GM18508 (cell line): ENCODE measurements around the gene TSPAN1.
"Not testable (repeated sequence)": the region's sequence is repeated elsewhere in the genome, so short reads cannot be mapped to it uniquely, and the experiment has no call there.

Experiments
- ATAC-seq: cut with Tn5 transposase; IDR thresholded peaks from one replicate; pipeline ENCODE4 v1.9.1; 2021; ENCODE audit warnings: moderate number of reproducible peaks; ENCODE audit not compliant: insufficient read depth, unreplicated experiment

TSPAN1 gene

DNA sequence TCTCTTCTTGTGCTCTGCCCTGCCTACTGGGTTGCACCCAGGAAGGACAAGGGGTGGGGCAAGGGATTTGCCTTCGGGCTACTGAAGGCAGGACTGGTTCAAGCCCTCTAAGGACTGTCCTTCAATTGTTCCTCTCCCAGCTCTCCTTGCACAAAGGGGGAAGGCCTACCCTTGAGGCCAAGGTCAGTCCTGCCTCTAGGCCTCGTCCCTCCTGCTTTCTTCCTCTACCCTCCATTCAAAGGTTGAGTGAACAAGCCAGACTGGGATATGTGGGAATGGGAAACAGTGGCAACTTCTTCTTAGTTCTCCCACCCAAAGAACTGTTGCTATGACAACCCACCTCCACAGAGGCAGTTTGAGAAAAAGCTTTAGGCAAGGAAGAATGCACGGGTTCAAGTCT lies 30.9 kb downstream of the TSPAN1 start:
- no peak for ATAC-seq

- no peak for ATAC-seq
Observed at GRCh38 chr1:46206399-46206798, 31.5 kb downstream of the TSPAN1 start.

GRCh38 chr1:46210561-46210960 lies 35.7 kb downstream of the TSPAN1 start:
- no peak for ATAC-seq

GRCh38 chr1:46211051-46211450 lies 36.2 kb downstream of the TSPAN1 start:
- ATAC-seq = no peak

GRCh38 chr1:46215504-46215903 lies 40.6 kb downstream of the TSPAN1 start:
- no peak for ATAC-seq

DNA sequence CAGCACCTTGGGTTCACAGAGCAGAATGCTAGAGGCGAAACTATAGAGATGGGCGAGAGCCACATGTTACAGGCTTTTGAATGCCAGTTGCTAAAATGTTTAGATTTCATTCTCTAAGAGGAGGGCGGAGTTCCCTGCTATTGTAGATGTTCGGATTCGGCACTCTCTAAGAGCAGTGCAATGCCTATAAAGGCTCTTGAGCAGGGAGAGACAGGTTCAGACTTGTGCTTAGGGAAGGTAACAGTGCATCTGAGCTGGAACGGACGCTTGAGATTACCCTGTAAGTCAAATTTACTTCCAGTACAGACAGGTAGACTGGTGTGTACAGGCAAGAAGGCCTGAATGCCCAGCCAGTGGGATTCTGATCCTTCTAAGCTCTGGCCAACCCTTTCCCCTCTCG lies 43.6 kb downstream of the TSPAN1 start:
- no peak for ATAC-seq

DNA sequence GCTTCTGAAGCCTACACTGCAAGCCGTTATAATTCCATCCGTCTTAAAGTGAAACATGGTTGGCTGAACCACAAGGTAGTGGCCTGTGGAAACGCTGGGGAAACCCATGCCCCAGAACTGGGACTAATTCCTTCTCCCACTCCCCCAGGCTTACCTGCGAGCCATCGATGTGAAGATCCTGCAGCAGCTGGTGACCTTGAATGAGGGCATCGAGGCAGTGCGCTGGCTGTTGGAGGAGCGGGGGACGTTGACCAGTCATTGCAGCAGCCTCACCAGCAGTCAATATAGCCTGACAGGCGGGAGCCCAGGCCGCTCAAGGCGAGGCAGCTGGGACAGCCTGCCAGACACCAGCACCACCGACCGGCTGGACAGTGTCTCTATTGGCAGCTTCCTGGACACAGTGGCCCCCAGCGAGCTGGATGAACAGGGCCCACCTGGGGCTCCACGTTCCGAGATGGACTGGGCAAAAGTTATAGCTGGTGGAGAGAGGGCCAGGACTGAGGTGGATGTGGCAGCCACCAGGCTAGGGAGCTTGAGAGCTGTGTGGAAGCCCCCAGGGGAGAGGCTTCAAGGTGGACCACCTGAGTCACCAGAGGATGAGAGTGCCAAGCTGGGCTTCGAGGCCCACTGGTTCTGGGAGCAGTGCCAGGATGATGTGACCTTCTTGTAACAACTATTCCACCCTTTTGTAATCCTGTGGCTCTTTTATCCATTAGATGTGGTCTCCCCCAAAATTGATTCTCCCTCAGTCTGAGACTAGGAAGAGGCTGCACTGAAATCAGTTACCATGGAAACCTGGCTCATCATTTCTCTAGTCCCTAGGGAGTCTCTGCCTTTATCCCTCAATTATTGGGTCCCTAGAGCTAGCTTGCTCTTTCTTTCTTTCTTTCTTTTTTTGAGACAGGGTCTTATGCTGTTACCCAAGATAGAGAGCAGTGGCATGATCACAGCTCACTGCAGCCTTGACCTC lies 44.9 kb downstream of the TSPAN1 start:
- no peak for ATAC-seq

DNA sequence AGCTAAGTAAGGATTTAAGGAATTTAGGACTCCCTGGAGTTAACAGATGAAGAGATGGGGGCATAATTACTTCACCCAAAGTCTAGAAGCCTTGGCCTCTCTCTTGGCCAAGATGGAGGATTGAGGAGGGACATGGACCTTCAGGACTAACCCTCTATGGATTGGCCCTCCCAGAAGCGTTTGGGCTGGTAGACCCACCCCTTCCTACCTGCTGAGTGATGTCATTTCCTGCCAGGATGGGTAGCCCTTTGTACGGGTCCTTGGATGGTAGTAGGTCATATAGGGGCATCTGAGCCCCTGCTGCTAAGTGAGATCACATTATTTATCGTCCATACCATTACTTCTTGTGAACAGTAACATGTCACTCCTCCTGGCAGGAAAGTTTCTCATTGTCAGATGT lies 45.9 kb downstream of the TSPAN1 start:
- no peak for ATAC-seq

DNA sequence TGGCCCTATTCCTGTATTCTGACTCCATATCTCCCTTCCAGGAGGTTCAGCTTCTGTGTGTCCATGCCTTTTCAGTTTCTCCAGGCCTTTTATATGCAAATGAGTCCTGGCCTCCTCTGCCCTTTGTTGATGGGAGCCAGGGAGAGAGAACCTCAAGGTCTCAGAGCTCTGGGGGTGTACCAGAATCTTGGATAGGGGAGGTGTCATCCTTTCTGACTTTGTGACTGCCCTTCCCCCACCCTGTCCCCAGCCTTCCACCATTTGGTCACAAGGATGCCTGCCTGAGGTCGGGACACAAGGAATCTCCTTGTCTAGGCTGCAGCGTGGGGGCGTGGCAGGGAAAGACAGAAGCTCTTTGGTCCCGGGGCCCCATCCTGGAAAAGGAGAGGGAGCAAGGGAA lies 46.9 kb downstream of the TSPAN1 start:
- no peak for ATAC-seq

DNA sequence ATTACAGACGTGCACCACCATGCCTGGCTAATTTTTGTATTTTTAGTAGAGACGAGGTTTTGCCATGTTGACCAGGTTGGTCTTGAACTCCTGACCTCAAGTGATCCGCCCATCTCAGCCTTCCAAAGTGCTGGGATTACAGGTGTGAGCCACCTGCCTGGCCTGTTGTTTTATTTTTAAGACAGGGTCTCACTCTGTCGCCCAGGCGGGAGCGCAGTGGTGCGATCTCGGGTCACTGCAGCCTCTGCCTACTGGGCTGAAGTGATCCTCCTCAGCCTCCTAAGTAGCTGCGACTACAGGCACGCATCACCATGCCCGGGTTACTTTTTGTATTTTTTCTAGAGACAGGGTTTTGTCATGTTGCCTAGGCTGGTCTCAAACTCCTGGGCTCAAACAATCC lies 48.2 kb downstream of the TSPAN1 start:
- not testable (repeated sequence) for ATAC-seq

DNA sequence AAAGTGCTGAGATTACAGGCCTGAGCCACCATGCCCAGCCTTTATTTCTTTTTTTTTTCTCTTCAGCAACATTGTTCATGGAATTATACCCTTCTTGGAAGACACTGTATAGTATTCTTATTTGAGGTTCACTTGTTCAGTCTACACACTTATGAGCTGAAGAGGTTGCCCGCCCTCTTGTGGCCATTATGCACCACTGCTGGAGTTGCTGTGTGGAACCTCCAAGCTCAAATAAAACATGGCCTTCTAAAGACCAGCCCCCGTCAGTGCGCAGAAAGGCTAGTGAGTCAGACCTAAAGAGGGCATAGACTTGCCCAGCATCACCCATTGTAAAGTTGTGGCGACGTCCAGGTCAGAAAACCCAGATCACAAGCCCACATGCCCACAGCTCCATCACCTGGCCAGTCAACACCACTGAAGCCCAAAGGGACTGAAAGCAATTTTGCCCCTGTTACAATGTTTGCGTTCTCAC lies 48.6 kb downstream of the TSPAN1 start:
- ATAC-seq = no peak

- no peak for ATAC-seq
Observed at GRCh38 chr1:46224966-46225365, 50.1 kb downstream of the TSPAN1 start.

- not testable (repeated sequence) for ATAC-seq
Observed at GRCh38 chr1:46231231-46231630, 56.3 kb downstream of the TSPAN1 start.
